ENCODE results near the gene C4BPA. TPM values are rescaled to one million over a fixed set of nuclear protein-coding genes. Genes with fewer than 3 reads are reported as not detected.

Gene C4BPA
- total and polyA plus RNA-seq, 10 donors: 0.03 to 1.9 (median 0.45) TPM

- no peak overlapping the region for H3K4me3 ChIP-seq
- no peak for DNase-seq
- no peak overlapping the region for H3K27ac ChIP-seq
- intact Hi-C loops (cut with DNase I; ENCODE audit: low total_unique reads): loop anchor here (5.0 kb wide), 4 partner anchors 98 to 413 kb away; partner anchors contain the start of genes CD55 and CR1
- WGBS, 5 donors: 17 to 25% (median 21%) methylated on average over 8 of the region's 8 CpGs
- TF ChIP-seq CTCF (IDR thresholded peaks at IDR 0.05 in 8 of 11, conservative IDR thresholded peaks at IDR 0.05 in 3 of 11) (peak; percentile 44 to 80 (median 74)), POLR2A (IDR thresholded peaks at IDR 0.05) (no peak), POLR2AphosphoS5 (IDR thresholded peaks at IDR 0.05) (peak in 1 of 3 donors; percentile 40)
- no peaks in the 10 kb centered on the region for H3K27me3 ChIP-seq (replicated peaks in 1 of 7)
- H3K9me3 ChIP-seq: no peaks in the 10 kb centered on the region
- peaks cover 0 to 27% (median 0%) of the 10 kb centered on the region in 6 donors for H3K36me3 ChIP-seq
- peaks cover 0 to 26% (median 10%) of the 10 kb centered on the region in 6 donors for H3K4me1 ChIP-seq
Measured at GRCh38 chr1:207084701-207085180, 19.3 kb upstream of the C4BPA start.

- Histone ChIP-seq H3K27me3 (replicated peaks in 1 of 7) (no peaks in the 10 kb centered on the region), H3K27ac (no peak overlapping the region), H3K36me3 (peaks cover 0 to 15% (median 0%) of the 10 kb centered on the region in 6 donors), H3K4me1 (peaks cover 0 to 28% (median 10%) of the 10 kb centered on the region in 6 donors), H3K4me3 (no peak overlapping the region), H3K9me3 (no peaks in the 10 kb centered on the region)
- DNase-seq: no peak
- intact Hi-C loops (cut with DNase I; ENCODE audit: low total_unique reads): loop anchor here (5.0 kb wide), 2 partner anchors 96 to 411 kb away; partner anchors contain the start of gene CR1
- no peak for TF ChIP-seq POLR2A (IDR thresholded peaks at IDR 0.05)
- TF ChIP-seq CTCF (IDR thresholded peaks at IDR 0.05 in 8 of 11, conservative IDR thresholded peaks at IDR 0.05 in 3 of 11): no peak
- TF ChIP-seq POLR2AphosphoS5 (IDR thresholded peaks at IDR 0.05): no peak
- 79 to 96% (median 84%) methylated on average over 3 of the region's 3 CpGs for WGBS, 5 donors
Measured at GRCh38 chr1:207085887-207086286, 18.1 kb upstream of the C4BPA start.

- H3K4me1 ChIP-seq: peaks cover 0 to 28% (median 10%) of the 10 kb centered on the region in 6 donors
- TF ChIP-seq POLR2A (IDR thresholded peaks at IDR 0.05) (no peak), CTCF (IDR thresholded peaks at IDR 0.05 in 8 of 11, conservative IDR thresholded peaks at IDR 0.05 in 3 of 11) (no peak), POLR2AphosphoS5 (IDR thresholded peaks at IDR 0.05) (no peak)
- H3K27ac ChIP-seq: no peak overlapping the region
- intact Hi-C loops (cut with DNase I; ENCODE audit: low total_unique reads): loop anchor here (5.0 kb wide), 2 partner anchors 94 to 409 kb away; partner anchors contain the start of gene CR1
- no peak for DNase-seq
- no peaks in the 10 kb centered on the region for H3K9me3 ChIP-seq
- 78 to 95% (median 87%) methylated on average over 2 of the region's 2 CpGs for WGBS, 5 donors
- no peaks in the 10 kb centered on the region for H3K36me3 ChIP-seq
- H3K4me3 ChIP-seq: no peak overlapping the region
- H3K27me3 ChIP-seq (replicated peaks in 1 of 7): no peaks in the 10 kb centered on the region
Measured at GRCh38 chr1:207088161-207088560, 15.9 kb upstream of the C4BPA start.

- no peaks in the 10 kb centered on the region for H3K36me3 ChIP-seq
- H3K9me3 ChIP-seq: no peaks in the 10 kb centered on the region
- intact Hi-C loops (cut with DNase I; ENCODE audit: low total_unique reads): loop anchor here (5.0 kb wide), 2 partner anchors 93 to 408 kb away; partner anchors contain the start of gene CR1
- TF ChIP-seq POLR2A (IDR thresholded peaks at IDR 0.05) (no peak), CTCF (IDR thresholded peaks at IDR 0.05 in 8 of 11, conservative IDR thresholded peaks at IDR 0.05 in 3 of 11) (no peak), POLR2AphosphoS5 (IDR thresholded peaks at IDR 0.05) (no peak)
- peaks cover 0 to 28% (median 10%) of the 10 kb centered on the region in 6 donors for H3K4me1 ChIP-seq
- WGBS, 5 donors: 53 to 74% (median 68%) methylated on average over 9 of the region's 9 CpGs
- no peak for DNase-seq
- no peak within 1 kb of the TSS for H3K27ac ChIP-seq
- H3K27me3 ChIP-seq (replicated peaks in 1 of 7): no peaks in the 10 kb centered on the region
- H3K4me3 ChIP-seq: peak within 1 kb of the TSS in 2 of 8 donors; percentile 13 to 26
Measured at GRCh38 chr1:207088701-207089626, 15.1 kb upstream of the C4BPA start, which contains the start of gene C4BPB. C4BPB (plus strand) TSS chr1:207088860; CDS start chr1:207089532, 672 bp downstream.
